ENCODE data around the gene EEF1A2. TPM values are rescaled to one million over a fixed set of nuclear protein-coding genes. Genes with fewer than 3 reads are reported as not detected.

Gene EEF1A2
- total and polyA plus RNA-seq, 2 donors (not counting 3 experiments of a cell fraction or from before 2014, with no cell fraction given), result 2.7 to 3.4 TPM

DNA sequence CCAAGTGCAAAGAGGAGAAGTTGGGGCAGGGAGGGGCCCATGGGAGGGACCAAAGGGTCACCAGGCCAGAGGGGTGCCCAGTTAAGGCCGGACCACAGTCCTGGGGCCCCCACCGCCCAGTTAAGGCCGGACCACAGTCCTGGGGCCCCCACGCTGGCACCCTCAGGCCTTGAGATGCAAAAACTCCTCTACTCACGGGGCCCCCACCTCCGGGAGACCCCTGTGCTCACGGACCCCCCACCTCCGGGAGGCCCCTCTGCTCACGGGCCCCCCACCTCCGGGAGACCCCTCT is 43.4 kb downstream of the EEF1A2 start:
- dilution Hi-C loops (cut with MboI; ENCODE audit: extremely low pct_ligation_motif_present, low sequenced_read_pairs) (no loop called here), intact Hi-C loops (cut with micrococcal nuclease) (no loop called here)
- Histone ChIP-seq H3K9me3 (replicated peaks; ENCODE audit: control insufficient read depth, insufficient read depth, low read length) (no peaks in the 10 kb centered on the region), H3K4me1 (ENCODE audit: control insufficient read depth, extremely low read depth, insufficient read depth, low read length) (no peaks in the 10 kb centered on the region), H3K4me3 (replicated peaks in 1 of 3; ENCODE audit: insufficient read depth in 1 of 3, low read depth in 1 of 3, low read length in 3 of 3) (no peak overlapping the region), H4K20me1 (replicated peaks; ENCODE audit: control insufficient read depth, extremely low read depth, insufficient read depth, low read length) (no peaks in the 10 kb centered on the region), H3K4me2 (ENCODE audit: insufficient read depth, low read length) (no peak overlapping the region), H3K27me3 (ENCODE audit: control insufficient read depth in 2 of 2, insufficient read depth in 2 of 2, low read length in 2 of 2) (peaks cover 5 to 11% of the 10 kb centered on the region in 2 experiments), H3K9ac (replicated peaks; ENCODE audit: extremely low read depth, insufficient read depth, low read length) (no peak overlapping the region), H2AFZ (ENCODE audit: low read depth, low read length) (no peak overlapping the region), H3K27ac (ENCODE audit: insufficient read depth, low read depth, low read length) (no peak overlapping the region), H3K9me1 (replicated peaks; ENCODE audit: control insufficient read depth, extremely low read depth, insufficient read depth, low read length) (no peaks in the 10 kb centered on the region), H3K79me2 (ENCODE audit: control insufficient read depth, insufficient read depth, low read length) (no peaks in the 10 kb centered on the region), H3K36me3 (ENCODE audit: control insufficient read depth in 2 of 2, extremely low read depth in 1 of 2, insufficient read depth in 2 of 2, low read length in 2 of 2) (no peaks in the 10 kb centered on the region)
- ChIA-PET CTCF (no interaction called here), POLR2A (no interaction called here)
- TF ChIP-seq, protein P1, sequence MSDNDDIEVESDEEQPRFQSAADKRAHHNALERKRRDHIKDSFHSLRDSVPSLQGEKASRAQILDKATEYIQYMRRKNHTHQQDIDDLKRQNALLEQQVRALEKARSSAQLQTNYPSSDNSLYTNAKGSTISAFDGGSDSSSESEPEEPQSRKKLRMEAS (IDR thresholded peaks at IDR 0.05; ENCODE audit: insufficient read depth, insufficient read length), result no peak
- no peak for TF ChIP-seq MYC (IDR thresholded peaks at IDR 0.05; ENCODE audit: low read depth, low read length)
- TF ChIP-seq POLR2AphosphoS5 (IDR thresholded peaks at IDR 0.05; ENCODE audit: insufficient read depth, low read depth, low read length), result no peak
- TF ChIP-seq, protein P2, sequence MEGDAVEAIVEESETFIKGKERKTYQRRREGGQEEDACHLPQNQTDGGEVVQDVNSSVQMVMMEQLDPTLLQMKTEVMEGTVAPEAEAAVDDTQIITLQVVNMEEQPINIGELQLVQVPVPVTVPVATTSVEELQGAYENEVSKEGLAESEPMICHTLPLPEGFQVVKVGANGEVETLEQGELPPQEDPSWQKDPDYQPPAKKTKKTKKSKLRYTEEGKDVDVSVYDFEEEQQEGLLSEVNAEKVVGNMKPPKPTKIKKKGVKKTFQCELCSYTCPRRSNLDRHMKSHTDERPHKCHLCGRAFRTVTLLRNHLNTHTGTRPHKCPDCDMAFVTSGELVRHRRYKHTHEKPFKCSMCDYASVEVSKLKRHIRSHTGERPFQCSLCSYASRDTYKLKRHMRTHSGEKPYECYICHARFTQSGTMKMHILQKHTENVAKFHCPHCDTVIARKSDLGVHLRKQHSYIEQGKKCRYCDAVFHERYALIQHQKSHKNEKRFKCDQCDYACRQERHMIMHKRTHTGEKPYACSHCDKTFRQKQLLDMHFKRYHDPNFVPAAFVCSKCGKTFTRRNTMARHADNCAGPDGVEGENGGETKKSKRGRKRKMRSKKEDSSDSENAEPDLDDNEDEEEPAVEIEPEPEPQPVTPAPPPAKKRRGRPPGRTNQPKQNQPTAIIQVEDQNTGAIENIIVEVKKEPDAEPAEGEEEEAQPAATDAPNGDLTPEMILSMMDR (IDR thresholded peaks at IDR 0.05; ENCODE audit: extremely low read depth in 1 of 2, insufficient read depth in 1 of 2, low read depth in 1 of 2, low read length in 2 of 2), result no peak
- TF ChIP-seq EZH2 (IDR thresholded peaks at IDR 0.05; ENCODE audit: borderline replicate concordance, low read depth, low read length, severe bottlenecking), result no peak
- TF ChIP-seq FOS (IDR thresholded peaks at IDR 0.05; ENCODE audit: borderline replicate concordance, insufficient read depth, low read length), result no peak
- TF ChIP-seq POLR2A (IDR thresholded peaks at IDR 0.05; ENCODE audit: low read depth, low read length), result no peak
- TF ChIP-seq GATA2 (IDR thresholded peaks at IDR 0.05; ENCODE audit: insufficient read depth, insufficient read length, low read depth, low read length), result no peak
- no peak for TF ChIP-seq JUN (IDR thresholded peaks at IDR 0.05; ENCODE audit: borderline replicate concordance, insufficient read depth, insufficient read length, low read depth)
- BruUV-seq (replicated peaks), result no TSS peak
- FAIRE-seq (no peak), DNase-seq (ENCODE audit: low read depth, low spot score) (no peak)

All from endothelial cell of umbilical vein (primary cell).